ENCODE data around the gene CLSTN2.

DNA sequence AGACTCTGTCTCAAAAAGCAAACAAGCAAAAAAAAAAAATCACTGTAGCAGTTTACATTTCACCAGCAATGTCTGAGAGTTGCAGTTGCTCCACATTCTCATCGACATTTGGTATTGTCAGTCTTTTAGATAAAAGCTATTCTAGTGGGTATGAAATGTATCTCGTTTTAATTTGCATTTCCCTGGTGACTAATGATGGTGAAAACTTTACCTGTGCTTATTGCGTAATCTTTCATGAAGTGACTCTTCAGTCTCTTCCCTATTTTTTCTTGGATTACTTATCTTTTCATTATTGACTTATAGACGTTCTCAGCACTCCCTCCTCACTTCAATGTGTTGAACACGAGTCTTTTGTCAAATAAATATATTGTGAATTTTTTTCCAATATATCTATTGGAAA lies 37.2 kb upstream of the CLSTN2 start:
- TF ChIP-seq CTCF (IDR thresholded peaks at IDR 0.05; ENCODE audit: insufficient read depth, low read depth, low read length) (no peak), EZH2 (IDR thresholded peaks at IDR 0.05; ENCODE audit: insufficient read depth, low read length) (no peak)
